ENCODE data around the gene AGRN.
"Not testable (repeated sequence)": the region's sequence is repeated elsewhere in the genome, so short reads cannot be mapped to it uniquely, and the experiment has no call there.

AGRN gene

DNA sequence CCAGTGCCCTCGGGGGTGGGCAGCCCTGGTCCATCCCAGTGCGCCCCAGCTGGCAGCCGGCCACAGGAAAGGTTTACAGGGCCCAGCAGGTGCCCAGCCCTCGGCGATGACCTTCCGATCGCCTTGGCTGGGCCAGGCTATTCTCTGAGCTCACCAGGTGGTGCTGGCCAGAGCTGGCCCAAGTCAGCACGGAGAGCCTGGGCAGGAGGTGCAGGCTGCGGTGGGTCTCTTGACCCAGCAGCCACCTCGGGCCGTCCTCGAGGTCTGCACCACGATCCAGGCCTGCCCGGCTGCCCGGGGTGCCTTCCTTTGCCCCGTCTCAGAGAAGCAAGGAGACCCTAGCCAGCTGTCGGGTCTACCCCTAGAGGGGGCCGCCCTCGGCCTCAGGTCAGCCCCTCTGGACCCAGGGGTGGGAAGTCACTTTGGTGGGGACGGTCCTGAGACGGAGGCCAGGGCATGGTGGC is 38.4 kb upstream of the AGRN start:
- in situ Hi-C loops (cut with MboI; ENCODE audit: low sequenced_read_pairs) = no loop called here

- in situ Hi-C loops (cut with MboI; ENCODE audit: low sequenced_read_pairs) = no loop called here
Measured at GRCh38 chr1:981955-982558, 37.9 kb upstream of the AGRN start, which contains the start of gene PERM1. TSS of gene PERM1 (minus strand) at chr1:982093. CDS start at chr1:981029, 1,064 bp downstream.

- in situ Hi-C loops (cut with MboI; ENCODE audit: low sequenced_read_pairs) = no loop called here
Measured at GRCh38 chr1:982765-983436, 37.0 kb upstream of the AGRN start.

DNA sequence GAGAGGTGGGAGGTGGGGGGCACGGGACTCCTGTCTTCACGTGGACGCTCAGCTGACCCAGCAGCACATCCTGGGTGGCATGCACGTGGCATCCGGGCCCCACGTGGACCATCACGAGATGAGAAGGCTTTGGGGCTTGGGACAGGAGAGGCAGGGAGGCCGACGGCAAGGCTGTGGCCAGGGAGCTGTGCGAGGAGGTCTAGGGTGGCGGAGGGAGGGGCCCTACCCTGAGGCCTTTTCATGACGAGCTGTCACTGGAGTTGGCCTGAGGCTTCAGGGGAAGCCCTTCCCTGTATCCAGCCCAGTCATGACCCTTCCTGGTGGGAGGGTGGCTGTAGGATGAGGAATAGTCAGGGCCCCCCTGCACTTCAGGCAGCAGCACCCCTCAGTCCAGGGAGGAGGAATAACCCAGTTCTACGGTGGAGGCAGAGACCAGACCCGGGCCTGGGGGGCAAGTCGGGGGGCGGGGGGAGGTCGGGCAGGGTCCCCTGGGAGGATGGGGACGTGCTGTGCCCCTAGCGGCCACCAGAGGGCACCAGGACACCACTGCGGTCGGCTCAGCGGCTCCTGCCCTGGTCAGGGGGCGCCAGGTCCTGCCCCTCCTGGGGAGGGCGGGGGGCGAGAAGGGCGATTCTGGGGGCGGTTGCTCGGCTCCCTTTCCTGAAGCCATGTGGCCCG is 36.0 kb upstream of the AGRN start:
- in situ Hi-C loops (cut with MboI; ENCODE audit: low sequenced_read_pairs) = no loop called here

GRCh38 chr1:984476-984814 is 35.5 kb upstream of the AGRN start:
- in situ Hi-C loops (cut with MboI; ENCODE audit: low sequenced_read_pairs) = no loop called here

- in situ Hi-C loops (cut with MboI; ENCODE audit: low sequenced_read_pairs) = no loop called here
Measured at GRCh38 chr1:985126-985525, 34.8 kb upstream of the AGRN start.

- in situ Hi-C loops (cut with MboI; ENCODE audit: low sequenced_read_pairs) = not testable (repeated sequence)
Measured at GRCh38 chr1:988061-988460, 31.9 kb upstream of the AGRN start.

DNA sequence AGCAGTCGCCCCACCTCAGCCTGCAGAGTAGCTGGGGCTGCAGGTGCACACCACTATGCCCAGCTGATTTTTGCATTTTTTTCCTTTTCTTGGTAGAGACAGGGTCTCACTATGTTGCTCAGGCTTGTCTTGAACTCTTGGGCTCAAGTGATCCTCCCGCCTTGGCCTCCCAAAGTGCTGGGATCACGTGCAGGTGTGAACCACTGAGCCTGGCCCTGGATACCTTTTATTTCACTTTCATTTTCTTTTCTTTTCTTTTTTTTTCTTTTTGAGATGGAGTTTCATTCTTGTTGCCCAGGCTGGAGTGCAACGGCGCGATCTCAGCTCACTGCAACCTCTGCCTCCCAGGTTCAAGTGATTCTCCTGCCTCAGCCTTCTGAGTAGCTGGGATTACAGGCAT is 28.6 kb upstream of the AGRN start:
- in situ Hi-C loops (cut with MboI; ENCODE audit: low sequenced_read_pairs) = not testable (repeated sequence)

GRCh38 chr1:991895-992294 is 28.0 kb upstream of the AGRN start:
- in situ Hi-C loops (cut with MboI; ENCODE audit: low sequenced_read_pairs) = no loop called here

- in situ Hi-C loops (cut with MboI; ENCODE audit: low sequenced_read_pairs) = no loop called here
Measured at GRCh38 chr1:992362-992761, 27.6 kb upstream of the AGRN start.

GRCh38 chr1:993379-993995 is 26.4 kb upstream of the AGRN start:
- in situ Hi-C loops (cut with MboI; ENCODE audit: low sequenced_read_pairs) = no loop called here

DNA sequence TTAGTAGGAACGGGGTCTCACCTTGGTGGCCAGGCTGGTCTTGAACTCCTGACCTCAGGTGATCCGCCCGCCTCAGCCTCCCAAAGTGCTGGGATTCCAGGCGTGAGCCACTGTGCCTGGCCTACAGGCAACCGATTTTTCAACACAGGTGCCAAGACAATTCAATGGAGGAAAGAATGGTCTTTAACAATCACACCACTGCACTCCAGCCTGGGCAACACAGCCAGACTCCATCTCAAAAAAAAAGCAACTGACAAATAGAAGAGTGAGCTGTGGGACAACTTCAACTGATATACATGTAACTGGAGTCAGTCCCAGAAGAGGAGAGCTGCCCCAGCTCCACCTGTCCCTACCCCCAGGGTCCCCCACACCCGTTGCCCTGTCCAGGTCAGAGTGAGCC is 25.4 kb upstream of the AGRN start:
- in situ Hi-C loops (cut with MboI; ENCODE audit: low sequenced_read_pairs) = not testable (repeated sequence)

- in situ Hi-C loops (cut with MboI; ENCODE audit: low sequenced_read_pairs) = no loop called here
Measured at GRCh38 chr1:995665-996633, 24.0 kb upstream of the AGRN start.

DNA sequence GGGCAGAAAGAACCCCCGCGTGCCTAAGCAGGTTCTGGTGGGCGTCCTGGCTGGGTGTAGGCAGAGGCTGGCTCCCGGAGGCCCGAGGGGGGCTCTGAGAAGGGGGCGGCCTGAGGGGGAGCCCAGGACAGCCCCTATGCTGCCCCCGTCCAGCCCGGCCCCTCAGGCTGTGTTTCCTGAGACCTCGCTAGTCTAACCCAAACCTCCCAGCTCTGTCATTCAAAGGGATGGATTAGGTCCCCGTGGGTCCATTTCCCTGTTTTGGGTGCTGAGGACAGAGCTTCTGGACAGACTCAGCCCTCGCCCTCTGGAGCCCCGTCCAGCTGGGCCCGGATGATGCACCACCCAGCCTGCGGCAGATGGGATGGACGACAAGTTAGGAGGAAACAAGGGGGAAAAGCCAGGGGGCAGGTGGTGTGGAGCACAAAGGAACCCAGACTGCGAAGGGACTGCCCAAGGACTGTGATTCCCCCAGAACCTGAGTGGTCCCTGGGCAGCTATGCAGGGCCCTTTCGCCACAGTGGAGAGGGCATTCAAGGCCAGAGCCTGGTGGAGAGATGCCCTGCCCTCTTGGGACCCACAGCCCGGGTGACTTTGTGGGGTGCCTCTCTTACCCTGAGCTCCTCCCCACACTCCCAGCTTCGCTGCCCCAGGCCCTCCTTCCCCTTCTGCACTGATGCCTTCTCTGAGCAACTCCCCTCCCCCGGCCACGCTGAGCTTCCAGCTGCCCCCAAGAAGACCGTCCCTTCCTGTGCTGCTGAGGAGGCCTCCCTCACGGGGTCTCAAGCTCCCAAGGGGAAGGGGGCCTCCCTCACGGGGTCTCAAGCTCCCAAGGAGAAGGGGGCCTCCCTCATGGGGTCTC is 22.8 kb upstream of the AGRN start:
- in situ Hi-C loops (cut with MboI; ENCODE audit: low sequenced_read_pairs) = no loop called here

DNA sequence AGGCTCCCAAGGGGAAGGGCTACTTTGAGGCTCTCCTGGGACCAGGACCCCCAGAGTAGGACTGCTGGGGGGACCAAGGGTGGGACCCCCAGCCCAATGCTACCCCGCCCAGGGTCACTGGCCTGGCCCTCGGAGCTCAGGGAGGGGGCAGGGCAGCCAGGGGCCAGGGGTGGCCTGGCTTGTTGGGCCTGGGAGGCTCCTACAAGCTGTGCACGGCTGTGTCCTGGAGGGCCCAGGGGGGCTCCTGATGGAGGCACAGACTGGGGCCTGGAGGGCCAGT is 22.3 kb upstream of the AGRN start:
- in situ Hi-C loops (cut with MboI; ENCODE audit: low sequenced_read_pairs) = no loop called here

DNA sequence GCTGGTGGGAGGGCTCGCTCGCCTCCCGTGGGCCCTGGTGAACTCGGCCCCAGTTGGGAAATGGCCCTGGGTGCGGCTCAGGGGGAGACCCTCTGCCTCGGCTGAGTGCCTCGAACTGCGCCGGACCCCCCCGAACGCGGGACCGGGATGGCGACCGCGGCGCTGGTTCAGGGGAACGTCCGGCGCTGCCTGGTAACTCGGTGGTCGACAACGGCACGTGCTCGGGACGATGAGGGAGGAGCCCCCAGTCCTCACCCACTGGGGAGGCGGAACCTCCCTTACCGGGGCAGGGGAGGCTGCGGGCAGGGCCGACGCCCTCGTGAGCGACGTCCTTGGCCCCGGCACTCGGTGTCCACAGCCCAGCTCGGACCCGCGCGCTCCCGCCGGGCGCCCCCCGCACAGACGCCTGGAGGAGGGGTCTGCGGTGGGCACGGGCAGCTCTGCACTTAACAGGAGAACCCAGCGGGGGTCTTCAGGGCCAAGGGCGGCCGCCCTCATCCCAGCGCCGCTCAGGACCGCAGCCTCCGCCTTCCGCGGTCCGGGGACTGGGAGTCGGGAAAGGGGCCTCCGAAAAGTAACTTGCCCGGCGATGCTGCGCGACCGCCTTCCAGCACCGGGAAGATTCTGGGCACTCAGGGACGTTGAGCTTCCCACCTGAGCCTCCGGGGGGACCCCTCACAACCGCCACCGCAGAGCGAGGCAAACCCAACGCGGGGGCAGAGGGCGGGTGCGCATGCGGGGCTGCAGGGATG is 21.8 kb upstream of the AGRN start:
- in situ Hi-C loops (cut with MboI; ENCODE audit: low sequenced_read_pairs) = no loop called here

- in situ Hi-C loops (cut with MboI; ENCODE audit: low sequenced_read_pairs) = no loop called here
Measured at GRCh38 chr1:998745-998994, 21.2 kb upstream of the AGRN start.

DNA sequence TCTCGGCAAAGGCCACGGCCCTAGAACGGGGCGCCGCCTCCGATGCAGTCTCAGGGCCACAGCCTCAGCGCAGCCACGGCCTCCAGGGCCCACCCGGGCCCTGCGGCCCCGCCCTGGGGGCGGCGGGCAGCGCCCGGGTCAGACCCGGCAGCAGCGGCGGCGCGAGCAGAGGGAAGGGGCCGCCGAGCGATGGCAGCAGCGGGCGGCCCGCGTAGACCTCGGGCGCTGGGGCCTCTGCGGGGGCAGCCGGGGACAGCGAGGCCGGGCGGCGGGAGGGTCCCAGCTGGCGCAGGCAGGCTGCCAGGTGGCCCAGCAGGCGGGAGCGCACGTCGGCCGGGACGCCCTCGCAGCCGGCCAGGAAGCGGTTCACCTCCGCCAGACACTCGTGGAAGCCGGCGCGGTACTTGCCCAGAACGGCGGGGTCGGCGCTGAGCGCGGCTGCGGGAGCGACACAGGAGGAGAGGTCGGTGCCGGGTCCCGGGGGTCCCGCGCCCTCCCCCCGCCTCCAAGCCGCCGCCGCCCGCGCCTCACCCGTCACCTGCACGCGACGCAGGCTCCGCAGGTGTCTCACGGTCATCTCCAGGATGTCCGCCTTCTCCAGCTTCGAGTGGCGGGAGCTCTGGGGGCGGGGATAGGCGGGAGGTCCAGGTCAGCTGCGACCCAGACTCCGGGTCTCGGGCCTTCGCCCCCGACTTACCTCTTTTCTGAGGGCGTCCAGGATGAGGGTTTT is 20.8 kb upstream of the AGRN start:
- in situ Hi-C loops (cut with MboI; ENCODE audit: low sequenced_read_pairs) = no loop called here

Measured in HL-60/S4 (cell line).